HG03025 (cell line): Measurements from ENCODE around the gene PCDHGA1.

Experiments used
- ATAC-seq: cut with Tn5 transposase; IDR thresholded peaks from one replicate; pipeline ENCODE4 v1.9.1; 2021; ENCODE audit warnings: mild to moderate bottlenecking, moderate library complexity; ENCODE audit not compliant: unreplicated experiment, low FRiP score

PCDHGA1 gene

DNA sequence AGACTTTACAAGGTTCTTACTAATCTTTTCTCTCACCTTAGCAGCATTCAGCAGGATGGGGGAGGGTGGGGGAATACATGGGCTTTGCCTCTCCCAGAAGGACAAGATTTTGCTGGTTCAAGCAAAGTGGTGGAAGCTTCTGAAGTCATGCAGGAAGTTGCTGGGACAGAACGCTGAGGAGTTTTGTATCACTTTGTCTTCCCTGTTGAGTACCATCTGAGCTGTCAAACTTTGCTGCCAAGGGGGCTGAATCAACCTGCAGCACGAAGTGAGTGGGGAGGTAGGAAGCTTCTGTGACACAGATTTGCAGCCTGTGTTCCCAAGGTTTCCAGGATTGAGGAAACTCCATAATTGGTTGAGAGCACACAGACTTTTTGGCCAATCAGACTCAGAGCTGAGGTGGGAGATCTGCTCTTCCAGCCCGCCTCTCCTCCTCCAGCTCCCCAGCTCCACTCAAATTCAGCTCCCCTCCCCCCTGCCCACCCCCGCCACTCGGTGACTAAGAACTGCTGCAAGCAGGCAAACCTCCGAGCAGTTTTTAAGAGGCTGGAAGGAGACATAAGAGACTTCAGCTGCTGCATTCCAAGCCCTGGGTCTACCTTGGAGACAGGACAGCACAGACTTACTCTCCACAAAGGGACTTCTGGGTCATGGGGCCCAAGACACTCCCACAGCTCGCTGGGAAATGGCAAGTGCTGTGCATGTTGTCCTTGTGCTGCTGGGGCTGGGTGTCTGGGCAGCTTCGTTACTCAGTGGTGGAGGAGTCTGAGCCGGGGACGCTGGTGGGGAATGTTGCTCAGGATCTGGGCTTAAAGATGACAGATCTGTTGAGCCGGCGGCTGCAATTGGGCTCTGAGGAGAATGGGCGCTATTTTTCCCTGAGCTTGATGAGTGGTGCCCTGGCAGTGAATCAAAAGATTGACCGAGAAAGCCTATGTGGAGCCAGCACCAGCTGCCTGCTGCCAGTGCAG is 158.6 kb downstream of the PCDHGA1 start, which contains the start of gene PCDHGC5:
TSS of gene PCDHGC5 (plus strand) at position 491 of the 971 bp plus-strand sequence. CDS start at position 651, 160 bp downstream.
- ATAC-seq: no peak

DNA sequence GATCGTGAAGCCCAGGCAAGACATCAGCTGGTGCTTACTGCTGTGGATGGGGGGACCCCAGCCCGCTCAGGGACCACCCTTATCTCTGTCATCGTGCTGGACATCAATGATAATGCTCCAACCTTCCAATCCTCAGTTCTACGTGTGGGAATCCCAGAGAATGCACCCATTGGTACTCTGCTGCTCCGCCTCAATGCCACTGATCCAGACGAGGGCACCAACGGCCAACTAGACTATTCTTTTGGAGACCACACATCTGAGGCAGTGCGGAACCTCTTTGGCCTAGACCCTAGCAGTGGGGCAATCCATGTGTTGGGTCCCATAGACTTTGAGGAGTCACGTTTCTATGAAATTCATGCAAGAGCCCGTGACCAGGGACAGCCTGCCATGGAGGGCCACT is 159.5 kb downstream of the PCDHGA1 start:
- no peak for ATAC-seq

DNA sequence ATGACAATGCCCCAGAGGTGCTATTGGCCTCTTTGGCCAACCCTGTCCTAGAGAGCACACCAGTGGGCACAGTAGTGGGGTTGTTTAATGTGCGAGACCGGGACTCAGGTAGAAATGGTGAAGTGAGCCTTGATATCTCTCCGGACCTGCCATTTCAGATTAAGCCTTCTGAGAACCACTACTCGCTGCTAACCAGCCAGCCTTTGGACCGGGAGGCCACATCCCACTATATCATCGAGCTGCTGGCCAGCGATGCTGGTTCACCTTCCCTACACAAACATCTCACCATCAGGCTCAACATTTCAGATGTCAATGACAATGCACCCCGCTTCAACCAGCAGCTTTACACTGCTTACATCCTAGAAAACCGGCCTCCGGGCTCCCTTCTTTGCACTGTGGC is 160.0 kb downstream of the PCDHGA1 start:
- no peak for ATAC-seq

DNA sequence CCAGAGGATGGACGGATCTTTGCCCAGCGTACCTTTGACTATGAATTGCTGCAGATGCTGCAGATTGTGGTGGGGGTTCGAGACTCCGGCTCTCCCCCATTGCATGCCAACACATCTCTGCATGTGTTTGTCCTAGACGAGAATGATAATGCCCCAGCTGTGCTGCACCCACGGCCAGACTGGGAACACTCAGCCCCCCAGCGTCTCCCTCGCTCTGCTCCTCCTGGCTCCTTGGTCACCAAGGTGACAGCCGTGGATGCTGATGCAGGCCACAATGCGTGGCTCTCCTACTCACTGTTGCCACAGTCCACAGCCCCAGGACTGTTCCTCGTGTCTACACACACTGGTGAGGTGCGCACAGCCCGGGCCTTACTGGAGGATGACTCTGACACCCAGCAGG is 160.5 kb downstream of the PCDHGA1 start:
- no peak for ATAC-seq

DNA sequence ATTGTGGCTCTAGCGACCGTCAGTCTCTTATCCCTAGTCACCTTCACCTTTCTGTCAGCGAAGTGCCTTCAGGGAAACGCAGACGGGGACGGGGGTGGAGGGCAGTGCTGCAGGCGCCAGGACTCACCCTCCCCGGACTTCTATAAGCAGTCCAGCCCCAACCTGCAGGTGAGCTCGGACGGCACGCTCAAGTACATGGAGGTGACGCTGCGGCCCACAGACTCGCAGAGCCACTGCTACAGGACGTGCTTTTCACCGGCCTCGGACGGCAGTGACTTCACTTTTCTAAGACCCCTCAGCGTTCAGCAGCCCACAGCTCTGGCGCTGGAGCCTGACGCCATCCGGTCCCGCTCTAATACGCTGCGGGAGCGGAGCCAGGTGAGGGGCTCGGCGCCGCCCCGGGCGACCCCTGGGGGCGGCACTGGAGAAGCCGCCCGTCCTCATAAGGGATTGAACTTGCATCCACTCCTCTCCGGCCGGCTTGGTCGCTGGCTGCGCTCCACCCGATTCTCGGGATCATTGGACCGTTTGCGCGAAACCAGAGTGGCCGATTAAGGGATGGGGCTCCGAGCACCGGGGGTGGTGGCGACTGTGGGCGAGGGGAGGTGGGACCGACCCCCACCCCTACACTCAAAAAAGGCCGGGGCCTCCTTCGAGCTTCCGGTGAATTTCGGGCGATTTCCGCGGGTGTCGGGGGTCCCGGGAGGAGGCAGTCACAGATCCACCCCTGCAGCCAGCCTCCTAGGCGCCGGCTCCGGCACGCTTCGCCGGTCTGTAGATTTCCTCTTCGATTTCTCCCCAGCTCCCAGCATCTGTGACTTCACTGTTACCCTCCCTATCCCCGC is 161.2 kb downstream of the PCDHGA1 start:
- no peak for ATAC-seq

DNA sequence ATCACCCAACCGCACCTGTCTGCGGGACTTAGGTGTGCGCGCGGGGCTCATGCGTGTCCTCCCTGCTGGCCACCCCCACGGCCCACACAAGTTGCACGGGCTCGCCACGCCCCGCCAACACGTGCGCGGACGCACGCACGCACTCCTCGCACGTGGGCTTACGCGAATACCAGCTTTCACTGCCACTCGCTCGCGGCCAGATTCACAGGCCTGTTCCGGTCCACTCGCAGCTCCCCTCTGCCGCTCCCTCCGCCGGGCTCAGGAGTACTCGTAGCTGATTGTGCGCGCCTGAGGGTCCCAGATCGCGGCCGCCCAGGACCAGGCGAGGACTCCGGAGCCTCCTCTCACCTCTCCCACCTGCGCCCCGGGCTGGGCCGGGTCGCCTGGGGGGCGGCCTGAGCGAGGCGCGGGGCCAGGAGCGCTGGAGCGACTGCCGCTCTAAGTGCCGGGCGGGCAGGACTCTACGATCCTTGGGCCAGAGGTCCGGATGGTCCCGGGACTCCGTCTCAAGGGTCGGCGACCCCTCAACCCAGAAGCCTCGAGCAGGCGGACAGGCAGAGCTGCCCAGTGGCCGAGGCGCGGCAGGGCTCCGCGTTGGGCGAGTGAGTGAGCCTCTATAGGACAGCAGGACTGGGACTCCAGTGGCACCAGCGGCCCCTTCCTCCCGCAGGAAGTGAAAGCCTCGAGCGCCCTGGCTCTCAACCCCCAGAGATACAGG is 162.0 kb downstream of the PCDHGA1 start:
- no peak for ATAC-seq

DNA sequence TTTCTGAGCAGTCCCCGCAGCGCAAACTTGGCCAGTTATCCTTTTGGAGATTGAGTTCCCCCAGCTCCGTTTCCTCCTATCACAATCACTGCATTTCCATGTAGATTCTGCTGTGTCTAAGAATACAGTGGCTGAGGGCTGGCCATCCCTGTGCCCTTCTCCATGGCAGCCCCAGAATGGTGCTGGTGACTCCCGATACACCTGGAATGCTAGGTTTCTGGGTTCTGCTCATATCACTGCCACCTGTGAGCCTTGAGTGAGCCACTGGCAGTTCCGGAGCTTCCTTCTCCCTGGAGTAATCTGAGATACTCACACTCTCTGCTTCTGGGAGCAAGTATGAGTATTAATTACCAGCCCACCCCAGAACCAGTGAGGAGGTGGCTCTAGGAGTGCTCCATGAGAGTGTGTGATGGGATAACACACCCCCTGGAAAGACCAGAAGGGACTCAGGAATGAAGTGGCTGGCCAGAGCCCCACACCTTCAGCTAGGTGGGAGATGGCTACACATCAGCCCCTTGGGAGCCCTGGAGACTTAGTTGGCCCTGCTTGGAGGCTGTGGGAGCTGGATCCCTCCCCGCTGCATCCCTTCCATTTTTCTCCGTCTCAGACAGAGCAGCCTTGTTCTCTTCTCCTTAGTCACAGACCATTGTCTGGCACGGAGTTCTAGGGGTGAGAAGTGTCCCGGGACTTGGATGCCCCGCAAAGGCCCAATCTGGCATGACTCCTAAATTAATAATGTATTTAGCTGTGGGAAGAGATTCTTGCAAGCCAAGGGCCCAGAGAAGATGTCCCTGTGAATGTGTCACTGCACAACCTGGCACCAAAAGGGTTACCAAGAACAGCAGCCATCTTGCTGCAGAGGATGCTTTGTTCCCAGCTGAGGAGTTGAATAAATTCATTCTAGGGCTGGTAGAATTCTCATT is 163.4 kb downstream of the PCDHGA1 start:
- ATAC-seq: no peak

DNA sequence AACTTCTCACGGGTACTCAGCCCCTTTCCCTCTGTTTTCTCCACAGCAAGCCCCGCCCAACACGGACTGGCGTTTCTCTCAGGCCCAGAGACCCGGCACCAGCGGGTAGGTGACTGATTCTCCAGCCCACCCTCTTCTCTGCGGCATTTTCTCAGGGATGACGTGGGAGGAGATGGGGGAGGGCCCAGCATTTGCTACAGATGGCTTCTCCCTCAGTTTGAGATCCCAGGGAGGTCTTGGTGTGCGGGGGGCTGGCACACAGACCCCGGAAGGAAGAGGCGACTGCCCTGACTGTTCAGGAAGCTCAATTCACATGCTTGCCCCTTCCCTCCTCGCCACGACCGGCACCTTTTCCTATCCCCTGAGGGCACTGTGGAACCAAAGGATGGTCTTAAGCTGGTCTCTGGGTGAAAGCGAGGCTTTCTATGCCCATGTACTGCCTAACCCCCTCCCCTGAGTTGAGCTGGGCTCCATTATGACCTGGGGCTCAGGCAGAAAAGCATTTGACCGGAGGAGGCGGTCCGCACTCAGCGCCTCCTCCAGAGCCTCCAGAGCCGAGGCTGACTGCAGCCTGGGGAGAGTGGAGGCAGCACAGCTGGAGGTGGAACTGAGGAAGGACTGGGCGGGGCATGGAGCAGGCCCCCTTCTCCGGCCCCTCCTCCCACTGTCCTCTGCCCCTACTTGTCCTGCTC is 164.6 kb downstream of the PCDHGA1 start:
- ATAC-seq: no peak

DNA sequence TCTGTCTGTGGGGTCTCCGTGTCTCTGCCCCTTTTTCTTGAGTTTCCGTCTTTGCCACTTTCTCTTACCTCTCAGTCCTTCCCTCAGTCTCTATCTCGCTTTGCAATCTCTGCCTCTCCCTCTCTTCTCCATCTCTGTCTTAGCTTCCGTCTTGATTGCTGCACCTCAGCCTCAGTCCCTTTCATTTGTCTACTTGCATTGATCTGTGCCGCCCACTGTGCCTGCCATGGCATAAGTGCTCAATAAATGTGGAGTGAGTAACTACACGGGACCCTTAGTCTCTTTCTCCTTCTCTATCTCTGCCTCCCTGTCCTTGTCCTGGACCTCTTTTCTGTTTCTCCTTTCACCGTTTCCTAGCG is 165.1 kb downstream of the PCDHGA1 start:
- ATAC-seq: no peak

DNA sequence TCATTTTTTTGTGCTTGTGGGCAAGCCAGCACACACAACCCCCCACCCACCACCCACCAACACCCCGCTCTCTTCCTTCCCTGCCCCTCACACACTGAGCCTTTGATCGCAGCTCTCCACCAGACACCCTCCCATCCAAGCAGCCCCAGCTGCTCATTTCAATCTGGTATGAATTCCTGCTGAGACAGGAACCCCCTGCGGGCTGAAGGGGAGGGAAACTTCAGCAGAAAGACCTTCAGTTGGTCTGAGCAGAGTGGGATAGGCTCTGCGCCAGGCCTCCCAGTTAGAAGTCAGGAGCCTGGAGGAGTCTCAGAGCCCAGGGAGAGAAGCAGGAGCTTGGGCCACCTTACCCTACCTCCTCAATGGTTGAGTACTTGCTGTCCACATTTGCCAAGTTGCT is 165.7 kb downstream of the PCDHGA1 start:
- no peak for ATAC-seq

DNA sequence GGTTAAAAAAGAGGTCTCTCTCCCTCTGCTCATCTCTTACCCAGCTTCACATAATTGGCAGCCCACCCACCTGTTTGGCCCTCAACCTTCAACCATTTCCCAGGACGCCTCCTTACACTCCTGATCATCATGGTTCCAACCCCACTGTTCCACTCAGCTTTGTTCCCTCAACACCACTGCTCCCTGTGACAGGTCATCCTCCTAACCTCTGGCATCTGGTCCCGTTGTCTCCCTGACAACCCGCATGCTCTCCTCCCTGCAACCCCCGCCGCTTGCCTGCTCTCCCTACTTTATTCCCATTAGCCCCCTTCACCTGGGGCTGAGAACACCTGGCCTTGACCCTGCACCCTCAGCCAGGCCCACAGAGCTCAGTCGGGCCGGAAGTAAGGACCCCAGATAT is 171.4 kb downstream of the PCDHGA1 start:
- ATAC-seq: no peak

DNA sequence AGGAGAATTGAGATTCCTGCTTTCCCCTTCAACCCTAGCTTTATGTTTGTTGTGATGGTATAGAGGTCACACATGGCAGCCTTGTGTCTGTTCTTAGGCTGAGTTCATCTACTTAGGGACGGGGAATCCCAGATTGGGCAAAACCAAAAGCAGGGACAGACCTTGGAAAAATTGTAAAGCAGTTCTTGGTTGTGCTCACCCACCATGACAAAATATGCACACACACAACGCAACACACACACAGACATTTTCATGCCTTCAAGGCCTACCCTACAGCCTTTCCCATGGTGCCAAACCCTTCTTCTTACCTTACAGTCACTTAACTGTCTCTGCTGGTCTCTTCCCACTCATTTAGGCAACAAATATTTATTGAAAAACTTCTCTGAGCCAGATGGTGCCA is 173.4 kb downstream of the PCDHGA1 start:
- no peak for ATAC-seq

DNA sequence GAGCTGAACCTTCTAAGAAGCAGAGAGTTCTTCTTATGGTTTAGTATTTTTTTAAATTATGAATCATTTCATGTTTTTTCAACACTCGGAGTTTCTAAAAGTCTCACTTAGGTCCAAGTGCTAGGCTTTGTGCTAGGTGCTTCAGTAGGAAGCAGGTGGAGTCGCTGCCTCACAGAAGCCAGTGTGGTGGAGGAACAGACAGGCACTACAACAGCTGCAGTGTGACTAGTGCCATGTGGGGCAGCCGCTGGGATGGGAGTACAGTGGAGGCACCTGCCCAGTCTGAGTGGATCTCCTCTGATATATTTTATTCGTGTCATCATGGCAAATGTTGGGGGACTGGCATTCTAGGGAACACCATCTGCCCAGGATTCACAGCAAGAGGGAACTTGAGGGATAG is 173.9 kb downstream of the PCDHGA1 start:
- no peak for ATAC-seq

DNA sequence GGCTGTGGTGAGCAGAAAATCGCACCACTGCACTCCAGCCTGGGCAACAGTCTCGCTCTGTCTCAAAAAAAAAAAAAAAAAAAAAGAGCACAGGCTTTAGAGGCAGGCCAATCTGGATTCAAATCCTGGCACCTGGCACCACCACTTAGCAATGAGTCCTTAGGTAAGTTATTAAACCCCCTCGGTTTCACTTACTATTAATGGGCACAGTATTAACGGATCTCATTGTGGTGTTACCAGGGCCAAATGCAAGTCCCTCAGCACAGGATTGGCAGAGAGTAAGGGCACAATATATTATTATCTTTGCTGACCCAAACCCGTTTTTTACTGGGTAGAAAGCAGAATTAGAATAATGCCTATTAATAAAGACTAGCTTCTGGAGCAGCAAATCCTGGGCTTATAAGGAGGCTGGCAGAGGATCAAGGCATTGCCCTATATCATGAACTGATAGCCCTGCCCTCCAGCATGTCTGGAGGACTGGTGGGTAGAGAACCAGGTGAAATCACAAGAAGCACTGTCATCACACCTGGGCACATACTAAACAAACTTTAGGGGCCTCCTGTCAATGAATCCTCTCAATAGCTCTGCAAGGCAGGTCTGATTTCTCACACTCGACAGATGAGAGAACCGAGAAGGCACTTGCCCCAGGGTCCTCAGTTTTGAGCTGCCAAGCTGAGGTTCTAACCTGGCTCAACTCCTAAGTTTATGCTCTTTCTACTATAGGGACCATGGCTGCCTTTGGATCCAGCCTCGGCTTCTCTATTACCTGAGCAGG is 176.3 kb downstream of the PCDHGA1 start:
- ATAC-seq: no peak

DNA sequence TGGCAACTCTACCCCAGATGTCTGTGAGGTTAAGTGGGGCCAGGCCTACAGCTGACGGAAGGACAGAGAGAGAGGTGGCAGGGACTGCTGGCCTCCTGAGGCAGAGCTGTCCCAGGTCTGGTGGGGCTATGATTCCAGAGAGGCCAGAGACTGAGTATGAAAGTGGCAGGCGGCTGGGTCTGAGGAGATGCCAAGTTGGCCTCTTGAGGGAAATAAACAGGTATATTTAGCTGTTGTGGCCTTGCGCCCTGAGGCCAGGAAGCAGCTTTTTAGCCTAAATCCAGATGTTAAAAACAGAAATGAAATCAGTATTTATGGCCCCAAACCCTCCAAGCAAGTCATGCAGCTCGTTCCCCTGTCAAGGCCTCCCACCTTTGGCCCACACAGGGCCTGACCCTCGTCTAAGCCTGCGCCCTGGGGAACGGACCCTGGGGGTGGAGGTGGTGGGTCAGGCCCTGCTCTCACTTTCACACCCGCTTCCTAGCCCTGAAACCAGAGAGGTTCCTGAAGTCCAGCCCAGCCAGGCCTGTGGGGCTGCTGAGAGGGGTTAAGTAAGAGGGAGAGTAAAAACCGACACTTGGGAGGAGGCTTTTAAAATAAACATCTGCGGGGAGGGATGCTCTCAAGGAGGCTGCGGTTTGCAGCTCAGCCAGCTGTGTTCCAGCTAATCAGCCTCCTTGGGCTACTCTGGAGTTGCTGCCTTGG is 177.2 kb downstream of the PCDHGA1 start:
- peak; percentile 52 for ATAC-seq

DNA sequence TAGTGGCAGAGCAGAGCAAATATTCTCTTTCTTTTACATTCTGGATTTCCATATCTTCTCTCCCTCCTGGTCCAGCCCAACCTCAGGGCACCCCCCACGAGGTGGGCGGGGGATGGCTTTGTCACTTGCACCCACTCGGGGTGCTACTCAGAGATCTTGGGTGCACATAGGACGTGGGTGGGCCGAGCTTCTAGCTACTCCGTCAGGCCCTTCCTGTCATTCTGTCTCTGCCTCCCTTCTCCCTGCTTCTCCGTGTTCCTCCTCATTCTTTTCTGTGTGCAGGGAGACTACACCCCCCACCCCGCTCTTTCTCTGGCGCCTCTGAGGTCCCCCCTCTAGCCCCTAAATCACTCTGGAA is 178.1 kb downstream of the PCDHGA1 start:
- ATAC-seq: no peak

DNA sequence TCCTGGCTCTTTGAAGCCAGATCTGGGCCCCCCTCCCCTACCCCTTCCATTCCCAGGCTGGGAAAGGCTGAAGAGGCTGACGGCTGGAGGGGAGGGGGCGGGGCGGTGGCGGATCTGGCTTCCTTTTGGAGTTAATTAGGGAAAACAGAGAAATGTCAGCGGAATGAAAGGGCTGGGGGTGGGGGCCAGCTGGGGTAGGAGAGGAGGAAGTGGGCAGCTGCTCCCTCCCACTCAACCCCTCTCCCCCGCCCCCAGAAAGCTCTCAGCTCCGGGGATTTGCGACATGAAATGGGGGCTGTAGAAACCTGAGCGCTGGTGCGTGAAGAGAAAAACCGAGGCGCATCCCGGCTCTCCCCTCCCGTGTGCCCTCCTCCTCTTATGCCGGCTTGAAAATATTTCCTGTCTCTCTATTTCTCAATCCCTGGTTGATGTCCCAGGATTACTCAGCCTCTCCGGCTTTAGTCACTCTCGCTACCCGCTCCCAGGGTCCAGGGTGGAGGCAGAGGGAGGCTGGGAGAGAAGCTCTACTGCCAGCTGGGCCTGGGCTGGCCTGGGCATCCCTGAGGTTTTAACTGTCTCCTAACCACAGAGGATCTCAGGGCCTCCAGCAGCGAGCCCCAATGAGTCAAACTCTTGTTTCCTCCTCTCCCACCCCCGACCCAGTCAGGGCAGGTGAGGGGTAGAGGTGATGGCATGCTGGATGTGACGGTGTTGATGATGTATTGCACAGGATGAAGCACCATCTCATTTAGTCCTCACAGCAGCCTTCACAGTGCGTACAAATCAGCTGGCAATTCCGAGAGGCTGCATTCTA is 178.7 kb downstream of the PCDHGA1 start:
- ATAC-seq: no peak
